SK-MEL-5 (cell line): Measurements from ENCODE around the gene DPF3. TPM values are rescaled to one million over a fixed set of nuclear protein-coding genes. Genes with fewer than 3 reads are reported as not detected.

Experiments
- DNase-seq: peaks from one replicate; pipeline ENCODE4 v3.0.0-alpha.2; 2016; ENCODE audit warnings: low read depth, low spot score
- in situ Hi-C: cut with HindIII; loops from 2 replicates; pipeline ENCODE4 v1.10.0; 2016; ENCODE audit warnings: low sequenced_read_pairs, high pct_unique_total_duplicates, low pct_unique_long_range_greater_than_20kb
- total RNA-seq: library from RNA; depleted of rRNA; stranded (reverse); fragments of >200 nt; shearing (Covaris generic); gene quantifications from 2 replicates; pipeline ENCODE4 v1.2.3, GENCODE V29; 2014

DPF3 gene
- total RNA-seq, 1 experiment from 2014 or later: 1.3 TPM

GRCh38 chr14:72704502-72704901 lies 189.4 kb downstream of the DPF3 start:
- in situ Hi-C loops: no loop called here
- DNase-seq: no peak

GRCh38 chr14:72701605-72702004 lies 192.3 kb downstream of the DPF3 start:
- no peak for DNase-seq

GRCh38 chr14:72701237-72701565 lies 192.7 kb downstream of the DPF3 start:
- DNase-seq: no peak
- in situ Hi-C loops: no loop called here

More at GRCh38 chr14:72701605-72702004, 192.3 kb downstream of the DPF3 start:
- in situ Hi-C loops: no loop called here

GRCh38 chr14:72700338-72701236 lies 193.3 kb downstream of the DPF3 start:
- no peak for DNase-seq
- in situ Hi-C loops: no loop called here

GRCh38 chr14:72699852-72700257 lies 194.0 kb downstream of the DPF3 start:
- in situ Hi-C loops: no loop called here
- DNase-seq: no peak

GRCh38 chr14:72699443-72699842 lies 194.5 kb downstream of the DPF3 start:
- in situ Hi-C loops: no loop called here
- DNase-seq: no peak

GRCh38 chr14:72692696-72693095 lies 201.2 kb downstream of the DPF3 start:
- DNase-seq: no peak
- in situ Hi-C loops: no loop called here

- no peak for DNase-seq
- in situ Hi-C loops: no loop called here
Measured at GRCh38 chr14:72690324-72690723, 203.6 kb downstream of the DPF3 start.

GRCh38 chr14:72688990-72689671 lies 204.8 kb downstream of the DPF3 start:
- DNase-seq: no peak
- in situ Hi-C loops: no loop called here

- DNase-seq: no peak
- in situ Hi-C loops: no loop called here
Measured at GRCh38 chr14:72686832-72687231, 207.1 kb downstream of the DPF3 start.

- in situ Hi-C loops: no loop called here
- no peak for DNase-seq
Measured at GRCh38 chr14:72686101-72686500, 207.8 kb downstream of the DPF3 start.

- DNase-seq: no peak
- in situ Hi-C loops: no loop called here
Measured at GRCh38 chr14:72685456-72685855, 208.4 kb downstream of the DPF3 start.

GRCh38 chr14:72683787-72684186 lies 210.1 kb downstream of the DPF3 start:
- in situ Hi-C loops: no loop called here
- DNase-seq: no peak

GRCh38 chr14:72682188-72682587 lies 211.7 kb downstream of the DPF3 start:
- DNase-seq: no peak
- in situ Hi-C loops: no loop called here

GRCh38 chr14:72680853-72681640 lies 212.9 kb downstream of the DPF3 start:
- no peak for DNase-seq
- in situ Hi-C loops: no loop called here

GRCh38 chr14:72679536-72680151 lies 214.3 kb downstream of the DPF3 start:
- in situ Hi-C loops: no loop called here
- DNase-seq: no peak

GRCh38 chr14:72679141-72679535 lies 214.8 kb downstream of the DPF3 start:
- in situ Hi-C loops: no loop called here
- no peak for DNase-seq

GRCh38 chr14:72678356-72678755 lies 215.5 kb downstream of the DPF3 start:
- in situ Hi-C loops: no loop called here
- DNase-seq: no peak
